Activated naive CD8-positive, alpha-beta T cell (primary cell): ENCODE measurements around the gene NET1.
"Not testable (repeated sequence)": the region's sequence is repeated elsewhere in the genome, so short reads cannot be mapped to it uniquely, and the experiment has no call there.

Source experiments
- H3K27ac Mint-ChIP-seq: one replicate; pipeline ENCODE4 v1.8.0; 2021; ENCODE audit warnings: mixed read lengths
- H3K27me3 Mint-ChIP-seq: one replicate; pipeline ENCODE4 v1.8.0; 2021; ENCODE audit warnings: mixed read lengths
- H3K36me3 Mint-ChIP-seq: one replicate; pipeline ENCODE4 v1.8.0; 2021; ENCODE audit warnings: mixed read lengths
- H3K4me1 Mint-ChIP-seq: one replicate; pipeline ENCODE4 v1.8.0; 2021; ENCODE audit warnings: low read depth, mixed read lengths
- H3K4me3 Mint-ChIP-seq: one replicate; pipeline ENCODE4 v1.8.0; 2021; ENCODE audit warnings: mild to moderate bottlenecking, mixed read lengths
- H3K9me3 Mint-ChIP-seq: one replicate; pipeline ENCODE4 v1.8.0; 2021; ENCODE audit warnings: low read depth, mixed read lengths

Gene NET1

GRCh38 chr10:5460468-5461202 is 48.3 kb downstream of the NET1 start:
- H3K27me3 Mint-ChIP-seq = no peaks in the 10 kb centered on the region
- no peak overlapping the region for H3K27ac Mint-ChIP-seq
- H3K4me1 Mint-ChIP-seq = peaks cover 13% of the 10 kb centered on the region
- peaks cover 12% of the 10 kb centered on the region for H3K36me3 Mint-ChIP-seq
- no peak overlapping the region for H3K4me3 Mint-ChIP-seq
- H3K9me3 Mint-ChIP-seq = no peaks in the 10 kb centered on the region

GRCh38 chr10:5461203-5461588 is 48.8 kb downstream of the NET1 start:
- Mint-ChIP-seq H3K9me3 (no peaks in the 10 kb centered on the region), H3K27me3 (no peaks in the 10 kb centered on the region), H3K4me1 (peaks cover 13% of the 10 kb centered on the region), H3K36me3 (peaks cover 12% of the 10 kb centered on the region), H3K27ac (no peak overlapping the region), H3K4me3 (no peak overlapping the region)

- H3K27ac Mint-ChIP-seq = no peak overlapping the region
- H3K27me3 Mint-ChIP-seq = no peaks in the 10 kb centered on the region
- peaks cover 14% of the 10 kb centered on the region for H3K4me1 Mint-ChIP-seq
- no peaks in the 10 kb centered on the region for H3K9me3 Mint-ChIP-seq
- no peak overlapping the region for H3K4me3 Mint-ChIP-seq
- peaks cover 8% of the 10 kb centered on the region for H3K36me3 Mint-ChIP-seq
Observed at GRCh38 chr10:5461914-5462840, 49.8 kb downstream of the NET1 start.

- H3K27me3 Mint-ChIP-seq = no peaks in the 10 kb centered on the region
- H3K36me3 Mint-ChIP-seq = peaks cover 5% of the 10 kb centered on the region
- no peak overlapping the region for H3K4me3 Mint-ChIP-seq
- no peak overlapping the region for H3K27ac Mint-ChIP-seq
- peaks cover 11% of the 10 kb centered on the region for H3K4me1 Mint-ChIP-seq
- H3K9me3 Mint-ChIP-seq = no peaks in the 10 kb centered on the region
Observed at GRCh38 chr10:5462841-5463293, 50.5 kb downstream of the NET1 start.

- Mint-ChIP-seq H3K4me3 (no peak overlapping the region), H3K9me3 (no peaks in the 10 kb centered on the region), H3K4me1 (peaks cover 5% of the 10 kb centered on the region), H3K36me3 (peaks cover 3% of the 10 kb centered on the region), H3K27me3 (no peaks in the 10 kb centered on the region), H3K27ac (no peak overlapping the region)
Observed at GRCh38 chr10:5464546-5464945, 52.2 kb downstream of the NET1 start.

- peaks cover 5% of the 10 kb centered on the region for H3K4me1 Mint-ChIP-seq
- H3K27ac Mint-ChIP-seq = no peak overlapping the region
- no peak overlapping the region for H3K4me3 Mint-ChIP-seq
- no peaks in the 10 kb centered on the region for H3K9me3 Mint-ChIP-seq
- peaks cover 3% of the 10 kb centered on the region for H3K36me3 Mint-ChIP-seq
- no peaks in the 10 kb centered on the region for H3K27me3 Mint-ChIP-seq
Observed at GRCh38 chr10:5465976-5466450, 53.7 kb downstream of the NET1 start.

- Mint-ChIP-seq H3K4me1 (peaks cover 5% of the 10 kb centered on the region), H3K27ac (no peak overlapping the region), H3K36me3 (peaks cover 3% of the 10 kb centered on the region), H3K9me3 (no peaks in the 10 kb centered on the region), H3K27me3 (no peaks in the 10 kb centered on the region), H3K4me3 (no peak overlapping the region)
Observed at GRCh38 chr10:5466451-5467206, 54.3 kb downstream of the NET1 start.

- H3K9me3 Mint-ChIP-seq = no peaks in the 10 kb centered on the region
- H3K36me3 Mint-ChIP-seq = peaks cover 3% of the 10 kb centered on the region
- no peaks in the 10 kb centered on the region for H3K27me3 Mint-ChIP-seq
- H3K4me1 Mint-ChIP-seq = peaks cover 5% of the 10 kb centered on the region
- no peak overlapping the region for H3K27ac Mint-ChIP-seq
- H3K4me3 Mint-ChIP-seq = no peak overlapping the region
Observed at GRCh38 chr10:5467207-5467535, 54.8 kb downstream of the NET1 start.

- H3K27ac Mint-ChIP-seq = no peak overlapping the region
- H3K4me1 Mint-ChIP-seq = peaks cover 5% of the 10 kb centered on the region
- H3K27me3 Mint-ChIP-seq = no peaks in the 10 kb centered on the region
- H3K4me3 Mint-ChIP-seq = no peak overlapping the region
- H3K9me3 Mint-ChIP-seq = no peaks in the 10 kb centered on the region
- H3K36me3 Mint-ChIP-seq = peaks cover 3% of the 10 kb centered on the region
Observed at GRCh38 chr10:5467634-5468255, 55.4 kb downstream of the NET1 start.

- no peaks in the 10 kb centered on the region for H3K27me3 Mint-ChIP-seq
- H3K4me3 Mint-ChIP-seq = no peak overlapping the region
- H3K4me1 Mint-ChIP-seq = peaks cover 5% of the 10 kb centered on the region
- H3K27ac Mint-ChIP-seq = no peak overlapping the region
- H3K9me3 Mint-ChIP-seq = no peaks in the 10 kb centered on the region
- peaks cover under 1% of the 10 kb centered on the region for H3K36me3 Mint-ChIP-seq
Observed at GRCh38 chr10:5468262-5469106, 56.1 kb downstream of the NET1 start.

GRCh38 chr10:5469353-5470061 is 57.1 kb downstream of the NET1 start:
- Mint-ChIP-seq H3K9me3 (no peaks in the 10 kb centered on the region), H3K27me3 (no peaks in the 10 kb centered on the region), H3K27ac (no peak overlapping the region), H3K4me3 (no peak overlapping the region), H3K4me1 (peaks cover 5% of the 10 kb centered on the region), H3K36me3 (no peaks in the 10 kb centered on the region)

- Mint-ChIP-seq H3K27ac (no peak overlapping the region), H3K4me1 (peaks cover 5% of the 10 kb centered on the region), H3K27me3 (no peaks in the 10 kb centered on the region), H3K9me3 (no peaks in the 10 kb centered on the region), H3K36me3 (no peaks in the 10 kb centered on the region), H3K4me3 (no peak overlapping the region)
Observed at GRCh38 chr10:5470062-5470751, 57.9 kb downstream of the NET1 start.

- H3K27me3 Mint-ChIP-seq, H3K36me3 Mint-ChIP-seq: not testable (repeated sequence)
Observed at GRCh38 chr10:5474642-5475041, 62.3 kb downstream of the NET1 start.

More at GRCh38 chr10:5474642-5475041, 62.3 kb downstream of the NET1 start:
- H3K27ac Mint-ChIP-seq, H3K4me1 Mint-ChIP-seq, H3K4me3 Mint-ChIP-seq, H3K9me3 Mint-ChIP-seq: not testable (repeated sequence)
